ENCODE results near the gene USP32. TPM values are rescaled to one million over a fixed set of nuclear protein-coding genes. Genes with fewer than 3 reads are reported as not detected.

Gene USP32
- total and polyA plus RNA-seq, 7 donors, result 19.5 to 64.9 (median 38.6) TPM

DNA sequence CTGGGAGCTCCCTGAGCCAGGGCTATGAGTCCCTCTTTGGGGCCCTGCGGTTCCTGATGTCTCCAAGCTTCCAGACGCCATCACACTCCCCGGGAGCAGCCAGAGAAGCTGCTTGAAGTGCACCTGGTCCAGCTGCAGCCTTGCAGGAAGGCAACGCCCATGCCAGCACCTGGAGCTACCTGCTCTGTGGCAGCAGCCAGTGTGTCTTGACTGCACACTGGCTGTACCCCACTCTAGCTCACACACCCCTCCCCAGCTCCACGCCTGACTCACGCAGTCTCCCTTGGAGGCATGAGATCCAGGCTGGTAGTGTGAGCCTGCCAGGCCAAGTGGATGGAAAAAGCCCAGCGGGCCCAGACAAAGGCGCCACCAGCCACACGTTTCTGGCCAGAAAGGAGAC is 63.3 kb downstream of the USP32 start:
- 87 to 97% (median 90%) methylated on average over 9 of the region's 9 CpGs for WGBS, 3 donors
- Histone ChIP-seq H3K27me3 (ENCODE audit: insufficient read depth in 3 of 3, low read length in 2 of 3) (no peaks in the 10 kb centered on the region), H3K27ac (no peak overlapping the region), H3K9me3 (no peaks in the 10 kb centered on the region), H3K36me3 (ENCODE audit: insufficient read depth in 1 of 2, low read depth in 1 of 2) (no peaks in the 10 kb centered on the region), H3K4me1 (peaks cover 10% of the 10 kb centered on the region), H3K4me3 (no peak overlapping the region)
- no peak for DNase-seq
- intact Hi-C loops (cut with DNase I), result no loop called here
- TF ChIP-seq, protein P1, sequence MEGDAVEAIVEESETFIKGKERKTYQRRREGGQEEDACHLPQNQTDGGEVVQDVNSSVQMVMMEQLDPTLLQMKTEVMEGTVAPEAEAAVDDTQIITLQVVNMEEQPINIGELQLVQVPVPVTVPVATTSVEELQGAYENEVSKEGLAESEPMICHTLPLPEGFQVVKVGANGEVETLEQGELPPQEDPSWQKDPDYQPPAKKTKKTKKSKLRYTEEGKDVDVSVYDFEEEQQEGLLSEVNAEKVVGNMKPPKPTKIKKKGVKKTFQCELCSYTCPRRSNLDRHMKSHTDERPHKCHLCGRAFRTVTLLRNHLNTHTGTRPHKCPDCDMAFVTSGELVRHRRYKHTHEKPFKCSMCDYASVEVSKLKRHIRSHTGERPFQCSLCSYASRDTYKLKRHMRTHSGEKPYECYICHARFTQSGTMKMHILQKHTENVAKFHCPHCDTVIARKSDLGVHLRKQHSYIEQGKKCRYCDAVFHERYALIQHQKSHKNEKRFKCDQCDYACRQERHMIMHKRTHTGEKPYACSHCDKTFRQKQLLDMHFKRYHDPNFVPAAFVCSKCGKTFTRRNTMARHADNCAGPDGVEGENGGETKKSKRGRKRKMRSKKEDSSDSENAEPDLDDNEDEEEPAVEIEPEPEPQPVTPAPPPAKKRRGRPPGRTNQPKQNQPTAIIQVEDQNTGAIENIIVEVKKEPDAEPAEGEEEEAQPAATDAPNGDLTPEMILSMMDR (IDR thresholded peaks at IDR 0.05), result no peak
- no peak for ATAC-seq

DNA sequence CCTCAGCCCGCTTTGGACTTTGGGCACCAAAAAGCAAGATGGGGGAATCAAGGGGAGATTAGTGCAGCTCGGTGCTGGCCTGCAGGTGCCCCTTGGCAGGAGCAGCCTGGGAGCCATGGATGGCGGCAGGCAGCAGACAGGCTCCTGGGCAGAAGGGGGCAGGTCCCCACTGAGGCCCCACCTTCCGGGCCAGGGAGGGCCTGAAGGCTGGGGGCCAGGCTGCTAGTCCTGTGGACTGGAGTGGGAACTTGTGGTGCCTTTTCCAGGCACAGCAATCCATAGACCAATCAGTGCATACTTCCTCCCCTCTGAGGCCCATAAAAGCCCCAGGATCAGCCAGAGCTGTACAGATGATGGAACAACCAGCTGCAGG is 64.0 kb downstream of the USP32 start:
- TF ChIP-seq, protein P1 (IDR thresholded peaks at IDR 0.05), result no peak
- intact Hi-C loops (cut with DNase I), result no loop called here
- Histone ChIP-seq H3K27ac (no peak overlapping the region), H3K27me3 (ENCODE audit: insufficient read depth in 3 of 3, low read length in 2 of 3) (no peaks in the 10 kb centered on the region), H3K4me1 (peaks cover 10% of the 10 kb centered on the region), H3K9me3 (no peaks in the 10 kb centered on the region), H3K4me3 (no peak overlapping the region), H3K36me3 (ENCODE audit: insufficient read depth in 1 of 2, low read depth in 1 of 2) (no peaks in the 10 kb centered on the region)
- WGBS, 3 donors, result 82 to 98% (median 90%) methylated on average over 4 of the region's 4 CpGs
- DNase-seq (no peak), ATAC-seq (peak in 1 of 4 donors; percentile 23)

DNA sequence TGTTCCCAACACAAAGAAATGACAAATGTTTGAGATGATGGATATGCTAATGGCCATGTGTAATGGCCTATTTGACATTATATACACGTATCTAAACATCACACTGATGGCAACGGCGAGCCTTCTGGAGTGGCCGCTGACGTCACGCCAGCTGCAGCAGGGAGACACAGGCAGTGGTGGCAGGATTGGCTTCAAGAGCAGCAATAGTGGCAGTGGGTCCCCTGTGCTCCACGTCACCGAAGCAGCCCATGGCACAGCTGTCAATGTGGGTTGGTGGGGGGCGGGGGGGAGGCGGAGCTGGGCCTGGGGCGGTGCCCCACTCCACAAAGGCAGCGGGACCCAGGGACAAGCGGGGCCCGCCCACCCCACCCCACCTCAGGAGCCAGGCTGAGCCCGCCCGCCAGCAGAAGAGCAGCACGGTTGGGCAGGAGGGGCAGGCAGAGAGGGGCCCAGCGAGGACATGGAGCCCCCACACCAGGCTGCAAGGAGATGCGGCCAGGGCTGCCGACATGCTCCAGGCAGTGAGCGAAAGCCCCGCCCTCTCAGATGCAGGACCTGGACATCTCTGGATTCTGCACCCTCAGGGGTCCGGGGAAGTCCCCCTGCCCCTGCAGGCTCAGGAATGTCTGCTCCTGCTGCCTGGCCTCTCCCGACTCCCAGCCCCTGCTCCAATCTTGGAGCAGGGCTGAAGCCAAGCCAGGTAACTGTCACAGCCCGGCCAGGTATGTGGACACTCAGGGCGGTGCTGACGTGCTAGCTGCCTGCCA is 64.6 kb downstream of the USP32 start:
- no peaks in the 10 kb centered on the region for H3K9me3 ChIP-seq
- peaks cover 10% of the 10 kb centered on the region for H3K4me1 ChIP-seq
- intact Hi-C loops (cut with DNase I), result no loop called here
- peak in 1 of 4 donors; percentile 30 for ATAC-seq
- TF ChIP-seq, protein P1 (IDR thresholded peaks at IDR 0.05), result no peak
- no peaks in the 10 kb centered on the region for H3K36me3 ChIP-seq (ENCODE audit: insufficient read depth in 1 of 2, low read depth in 1 of 2)
- H3K27ac ChIP-seq, result no peak overlapping the region
- 92 to 94% (median 93%) methylated on average over 24 to 27 of the region's 27 CpGs for WGBS, 3 donors
- H3K4me3 ChIP-seq, result no peak overlapping the region
- no peaks in the 10 kb centered on the region for H3K27me3 ChIP-seq (ENCODE audit: insufficient read depth in 3 of 3, low read length in 2 of 3)
- DNase-seq, result no peak

DNA sequence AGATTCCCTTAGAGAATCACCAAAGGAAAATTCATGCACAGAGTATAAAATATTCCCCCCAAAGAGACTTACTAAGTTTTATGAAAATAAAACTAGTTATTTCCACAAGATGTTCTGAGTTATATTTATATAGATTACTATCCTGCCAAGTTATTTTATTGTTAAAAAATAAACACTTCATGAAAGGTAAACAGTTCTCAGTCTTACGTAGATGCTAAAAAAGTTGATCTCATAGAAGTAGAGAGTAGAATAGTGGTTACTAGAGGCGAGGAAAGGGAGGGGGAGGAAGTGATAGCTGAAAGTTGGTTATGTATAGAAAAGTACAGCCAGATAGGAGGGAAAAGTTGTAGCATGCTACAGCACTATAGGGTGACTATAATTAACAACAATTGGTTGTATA is 65.2 kb downstream of the USP32 start:
- WGBS, 3 donors, result 89 to 91% (median 90%) methylated on average over 2 of the region's 2 CpGs
- H3K4me3 ChIP-seq, result no peak overlapping the region
- H3K4me1 ChIP-seq, result peaks cover 16% of the 10 kb centered on the region
- H3K9me3 ChIP-seq, result no peaks in the 10 kb centered on the region
- no peaks in the 10 kb centered on the region for H3K36me3 ChIP-seq (ENCODE audit: insufficient read depth in 1 of 2, low read depth in 1 of 2)
- ATAC-seq, result no peak
- intact Hi-C loops (cut with DNase I), result no loop called here
- H3K27ac ChIP-seq, result no peak overlapping the region
- no peaks in the 10 kb centered on the region for H3K27me3 ChIP-seq (ENCODE audit: insufficient read depth in 3 of 3, low read length in 2 of 3)
- TF ChIP-seq, protein P1 (IDR thresholded peaks at IDR 0.05), result no peak
- no peak for DNase-seq
